Ishikawa (cell line): ENCODE data around the gene OPCML.

Source experiments
- CEBPB ChIP-seq: IDR thresholded peaks from 2 replicates; pipeline ENCODE4 v1.6.1; 2012
- NFIC ChIP-seq: IDR thresholded peaks from 2 replicates; pipeline ENCODE4 v1.6.1; 2012
- TCF12 ChIP-seq: IDR thresholded peaks from 2 replicates; pipeline ENCODE4 v1.6.1; 2012; ENCODE audit warnings: low read depth
- YY1 ChIP-seq: IDR thresholded peaks from 2 replicates; pipeline ENCODE4 v1.6.1; 2012; ENCODE audit warnings: low read depth
- ZBTB7A ChIP-seq: IDR thresholded peaks from 2 replicates; pipeline ENCODE4 v1.6.1; 2012; ENCODE audit warnings: low read depth
- TF ChIP-seq, protein P1 (sequence below): IDR thresholded peaks from 2 replicates; pipeline ENCODE4 v1.6.1; 2012
- TF ChIP-seq, protein P2 (sequence below): IDR thresholded peaks from 2 replicates; pipeline ENCODE4 v1.6.1; 2012; ENCODE audit warnings: low read depth, mild to moderate bottlenecking
- TF ChIP-seq, protein P3 (sequence below): IDR thresholded peaks from 2 replicates; pipeline ENCODE4 v1.6.1; 2012

DNA sequence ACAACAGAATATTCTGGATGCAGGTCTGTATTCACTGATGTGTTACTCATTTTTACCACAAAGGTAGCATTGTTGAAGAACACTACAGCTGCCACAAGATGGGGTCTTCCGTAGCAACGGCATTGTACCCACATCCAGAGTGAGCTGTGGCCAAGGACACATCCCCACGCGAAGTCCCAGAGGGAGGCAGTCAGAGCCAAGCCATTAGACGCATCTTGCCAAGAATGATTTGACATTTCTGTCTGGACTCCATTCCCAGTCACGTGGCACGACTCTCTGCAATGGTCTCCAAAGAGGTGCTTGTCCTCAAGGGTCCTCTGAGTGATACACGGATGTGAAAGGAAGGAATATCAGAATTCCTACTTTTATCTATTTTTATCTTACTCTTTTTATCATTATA lies 15.5 kb downstream of the OPCML start:
- TF ChIP-seq, protein P1, sequence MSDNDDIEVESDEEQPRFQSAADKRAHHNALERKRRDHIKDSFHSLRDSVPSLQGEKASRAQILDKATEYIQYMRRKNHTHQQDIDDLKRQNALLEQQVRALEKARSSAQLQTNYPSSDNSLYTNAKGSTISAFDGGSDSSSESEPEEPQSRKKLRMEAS = no peak
- no peak for TF ChIP-seq YY1
- TF ChIP-seq, protein P2, sequence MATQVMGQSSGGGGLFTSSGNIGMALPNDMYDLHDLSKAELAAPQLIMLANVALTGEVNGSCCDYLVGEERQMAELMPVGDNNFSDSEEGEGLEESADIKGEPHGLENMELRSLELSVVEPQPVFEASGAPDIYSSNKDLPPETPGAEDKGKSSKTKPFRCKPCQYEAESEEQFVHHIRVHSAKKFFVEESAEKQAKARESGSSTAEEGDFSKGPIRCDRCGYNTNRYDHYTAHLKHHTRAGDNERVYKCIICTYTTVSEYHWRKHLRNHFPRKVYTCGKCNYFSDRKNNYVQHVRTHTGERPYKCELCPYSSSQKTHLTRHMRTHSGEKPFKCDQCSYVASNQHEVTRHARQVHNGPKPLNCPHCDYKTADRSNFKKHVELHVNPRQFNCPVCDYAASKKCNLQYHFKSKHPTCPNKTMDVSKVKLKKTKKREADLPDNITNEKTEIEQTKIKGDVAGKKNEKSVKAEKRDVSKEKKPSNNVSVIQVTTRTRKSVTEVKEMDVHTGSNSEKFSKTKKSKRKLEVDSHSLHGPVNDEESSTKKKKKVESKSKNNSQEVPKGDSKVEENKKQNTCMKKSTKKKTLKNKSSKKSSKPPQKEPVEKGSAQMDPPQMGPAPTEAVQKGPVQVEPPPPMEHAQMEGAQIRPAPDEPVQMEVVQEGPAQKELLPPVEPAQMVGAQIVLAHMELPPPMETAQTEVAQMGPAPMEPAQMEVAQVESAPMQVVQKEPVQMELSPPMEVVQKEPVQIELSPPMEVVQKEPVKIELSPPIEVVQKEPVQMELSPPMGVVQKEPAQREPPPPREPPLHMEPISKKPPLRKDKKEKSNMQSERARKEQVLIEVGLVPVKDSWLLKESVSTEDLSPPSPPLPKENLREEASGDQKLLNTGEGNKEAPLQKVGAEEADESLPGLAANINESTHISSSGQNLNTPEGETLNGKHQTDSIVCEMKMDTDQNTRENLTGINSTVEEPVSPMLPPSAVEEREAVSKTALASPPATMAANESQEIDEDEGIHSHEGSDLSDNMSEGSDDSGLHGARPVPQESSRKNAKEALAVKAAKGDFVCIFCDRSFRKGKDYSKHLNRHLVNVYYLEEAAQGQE = no peak
- no peak for TF ChIP-seq TCF12
- no peak for TF ChIP-seq NFIC
- TF ChIP-seq CEBPB = no peak
- no peak for TF ChIP-seq ZBTB7A
- TF ChIP-seq, protein P3, sequence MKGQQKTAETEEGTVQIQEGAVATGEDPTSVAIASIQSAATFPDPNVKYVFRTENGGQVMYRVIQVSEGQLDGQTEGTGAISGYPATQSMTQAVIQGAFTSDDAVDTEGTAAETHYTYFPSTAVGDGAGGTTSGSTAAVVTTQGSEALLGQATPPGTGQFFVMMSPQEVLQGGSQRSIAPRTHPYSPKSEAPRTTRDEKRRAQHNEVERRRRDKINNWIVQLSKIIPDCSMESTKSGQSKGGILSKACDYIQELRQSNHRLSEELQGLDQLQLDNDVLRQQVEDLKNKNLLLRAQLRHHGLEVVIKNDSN = no peak
